Stimulated activated CD4-positive, alpha-beta T cell treated with anti-CD3 and anti-CD28 coated beads, TNF-alpha, amount 100 ng/mL, for 24 hours (primary cell): ENCODE data around the gene SWI5.

Experiments
- DNase-seq, 3 experiments: peaks; one replicate each; pipeline ENCODE4 v3.0.0-alpha.2; 2020; ENCODE audit warnings: low read depth in 3 of 3

SWI5 gene

GRCh38 chr9:128251732-128252100 is 24.4 kb upstream of the SWI5 start:
- no peak for DNase-seq

GRCh38 chr9:128252317-128253139 is 23.5 kb upstream of the SWI5 start:
- DNase-seq: no peak

- no peak for DNase-seq
Observed at GRCh38 chr9:128253140-128253990, 22.7 kb upstream of the SWI5 start.

DNA sequence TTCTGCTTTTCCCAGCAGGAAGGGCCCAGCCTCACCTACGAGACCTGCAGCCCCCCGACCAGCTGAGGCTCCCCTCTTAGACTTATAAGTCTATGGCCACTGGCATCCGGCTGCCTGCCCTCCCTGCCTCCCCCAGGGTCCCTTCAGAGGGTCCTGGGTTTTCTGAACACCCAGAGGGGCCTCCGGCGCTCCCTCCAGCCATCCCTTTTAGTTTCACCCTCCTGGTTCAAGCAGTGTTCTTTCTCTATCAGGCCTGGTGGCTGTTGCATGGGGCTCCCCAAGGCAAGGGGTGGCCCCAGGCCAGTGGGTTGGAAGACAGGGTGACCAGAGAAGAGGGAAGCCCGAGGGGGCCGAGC is 22.1 kb upstream of the SWI5 start:
- no peak for DNase-seq

DNA sequence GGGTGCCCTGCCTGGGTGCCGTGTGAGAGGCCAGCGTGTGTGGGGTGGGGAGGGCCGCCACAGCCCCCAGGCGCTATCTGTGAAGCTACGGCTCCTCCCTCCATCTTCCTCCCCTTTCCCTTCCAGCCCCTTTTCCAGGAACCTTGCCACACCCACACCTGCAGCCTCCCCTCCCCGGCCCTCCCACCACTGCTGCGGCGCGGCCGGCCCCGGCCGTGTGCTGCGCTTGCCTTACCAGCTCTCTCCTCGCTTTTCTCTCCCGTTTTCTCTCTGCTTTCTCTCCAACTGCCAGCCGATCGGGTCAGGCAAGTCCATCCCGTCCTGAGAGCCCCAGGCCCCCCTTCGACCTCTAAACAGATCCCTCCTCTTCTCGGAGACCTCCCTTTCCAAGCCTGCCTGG is 21.7 kb upstream of the SWI5 start:
- DNase-seq: no peak

DNA sequence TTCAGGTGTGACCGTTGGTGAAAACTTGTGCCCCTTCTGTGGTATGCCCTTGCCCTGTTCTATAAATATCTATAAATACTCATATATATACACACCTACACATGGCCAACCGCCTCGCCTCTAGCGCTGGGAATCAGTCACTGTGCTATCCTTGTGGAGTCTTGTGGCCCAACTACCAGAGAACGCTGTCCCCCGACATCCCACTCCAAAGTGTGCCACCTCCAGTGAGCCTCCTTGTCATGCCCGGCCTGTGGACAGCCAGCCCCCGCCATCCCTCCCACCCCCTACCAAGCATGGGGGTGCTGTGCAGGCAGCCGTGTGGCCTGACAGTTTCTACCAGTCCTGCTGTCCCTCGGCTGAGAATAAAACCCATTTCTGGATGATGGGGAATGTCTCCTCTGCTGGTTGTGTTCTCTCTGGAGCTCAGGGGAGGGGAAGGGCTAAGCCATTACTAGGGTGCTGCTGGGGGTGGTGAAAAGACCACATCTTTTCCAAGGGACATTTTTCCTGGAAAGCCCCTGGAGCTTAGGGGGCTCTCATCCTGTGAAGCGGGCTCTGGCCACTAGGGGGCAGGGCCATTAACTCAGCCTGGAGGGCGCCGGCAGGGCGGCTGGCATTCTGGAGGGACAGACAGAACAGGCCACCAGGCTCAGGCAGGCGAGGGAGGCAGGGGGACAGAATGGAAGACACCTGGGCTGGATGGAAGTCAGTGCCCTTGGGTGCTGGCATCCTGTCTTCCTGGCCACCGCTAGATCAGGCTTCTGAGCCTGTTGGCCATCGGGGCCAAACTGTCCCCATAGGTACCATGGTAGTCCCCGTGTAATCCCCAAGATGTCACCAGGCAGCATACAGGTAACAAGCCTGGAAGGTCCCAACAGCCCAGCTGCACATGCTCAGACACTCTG is 21.0 kb upstream of the SWI5 start:
- DNase-seq: peak in 2 of 3 experiments; percentile 24 to 42

DNA sequence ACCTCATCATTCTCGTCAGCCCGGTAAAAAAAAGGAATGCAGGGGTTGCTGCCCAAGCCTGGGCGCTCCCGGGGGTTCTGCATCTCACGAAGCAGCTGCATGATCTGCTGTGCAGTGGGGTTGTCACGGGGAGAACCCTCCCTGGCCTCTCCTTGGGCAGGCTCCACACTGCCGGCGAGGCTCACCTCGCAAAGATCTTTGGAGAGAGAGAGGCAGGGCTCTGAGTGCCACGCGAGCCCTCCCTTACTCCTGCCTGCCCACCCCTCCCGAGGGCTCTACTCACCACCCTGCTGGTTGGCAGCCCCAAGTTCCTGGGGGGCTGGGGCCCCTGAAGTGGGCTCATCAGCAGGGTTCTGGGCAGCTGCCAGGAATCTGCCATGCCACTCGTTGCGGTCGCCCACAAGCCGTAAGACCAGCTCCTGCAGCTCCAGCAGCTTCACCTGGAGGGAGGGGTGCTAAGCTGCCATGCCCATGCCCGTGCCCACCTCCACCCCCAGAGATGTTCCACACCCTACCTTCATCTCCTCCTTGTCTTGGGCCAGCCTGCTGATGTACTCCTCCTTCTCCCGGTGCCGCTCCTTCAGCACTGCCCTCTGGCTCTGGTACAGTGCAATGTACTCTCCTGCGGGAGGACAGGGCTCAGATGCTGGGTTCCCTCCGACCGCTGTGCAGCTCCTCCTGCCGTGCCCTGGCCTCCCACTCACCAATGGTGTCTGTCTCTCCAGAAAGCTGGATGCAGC is 18.8 kb upstream of the SWI5 start:
- DNase-seq: no peak

DNA sequence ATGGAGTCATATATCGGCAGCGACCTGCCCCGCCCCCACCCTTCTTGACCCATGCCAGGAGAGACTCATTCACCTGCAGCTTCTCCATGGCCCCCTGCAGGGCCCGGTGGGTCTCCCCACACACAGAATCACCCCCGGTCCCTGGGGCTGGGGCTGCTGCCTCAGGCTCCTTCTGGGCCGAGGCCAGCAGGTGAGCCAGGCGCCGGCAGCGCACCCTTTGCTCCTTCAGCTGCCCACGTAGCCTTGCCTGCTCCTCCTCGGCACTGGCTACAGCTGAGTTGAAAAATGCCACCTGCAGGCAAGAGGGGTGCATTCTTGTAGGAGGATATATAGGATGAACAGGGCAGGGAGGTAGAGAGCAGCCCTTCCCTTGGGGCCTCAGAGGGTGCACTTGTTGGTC is 18.2 kb upstream of the SWI5 start:
- DNase-seq: no peak

GRCh38 chr9:128258326-128258725 is 17.8 kb upstream of the SWI5 start:
- no peak for DNase-seq

DNA sequence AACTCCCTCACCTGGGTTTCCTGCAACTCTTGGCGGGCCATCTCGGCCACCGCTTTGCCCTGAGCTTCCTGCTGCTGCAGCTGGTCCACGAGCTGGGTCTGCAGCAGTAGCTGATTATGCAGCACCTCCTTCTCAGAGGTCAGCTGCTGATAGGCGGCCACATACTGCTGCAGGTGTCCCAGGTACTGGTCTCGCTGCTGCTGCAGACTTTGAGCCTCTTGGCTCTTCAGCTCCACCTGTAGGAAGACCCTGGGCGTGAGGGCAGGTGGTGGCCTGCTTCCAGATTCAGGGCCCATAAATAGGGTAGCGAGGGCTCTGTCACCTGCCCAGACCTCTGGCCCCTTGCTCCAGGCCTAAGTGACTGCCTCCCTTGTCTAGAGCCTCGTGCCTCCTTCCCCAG is 16.9 kb upstream of the SWI5 start:
- no peak for DNase-seq

- no peak for DNase-seq
Observed at GRCh38 chr9:128260340-128260739, 15.7 kb upstream of the SWI5 start.

GRCh38 chr9:128262687-128263086 is 13.4 kb upstream of the SWI5 start:
- DNase-seq: no peak

DNA sequence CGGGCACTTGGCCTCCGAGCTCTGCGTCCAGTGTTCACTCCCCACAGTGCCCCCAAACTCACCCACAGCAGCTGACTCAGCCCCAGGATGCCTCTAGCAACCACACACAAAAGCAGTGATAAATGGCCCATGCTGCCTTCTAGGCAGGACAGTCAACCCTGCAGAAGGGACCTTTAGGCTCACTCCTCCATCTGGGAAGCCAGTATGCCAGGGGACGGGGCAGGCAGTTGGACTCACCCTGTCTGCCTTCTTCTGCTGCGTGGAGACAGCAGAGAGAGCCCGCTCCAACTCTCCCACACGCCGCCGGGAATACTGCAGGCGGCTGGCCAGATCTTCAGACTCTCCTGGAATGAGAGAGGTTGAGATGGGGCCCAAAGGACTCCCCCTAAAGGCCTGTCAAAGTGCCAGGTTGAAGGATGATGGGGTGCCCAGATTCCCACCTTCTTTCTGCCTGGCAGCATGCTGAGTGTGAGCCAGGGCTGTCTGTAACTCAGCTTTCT is 10.7 kb upstream of the SWI5 start:
- no peak for DNase-seq

GRCh38 chr9:128266868-128267590 is 9.0 kb upstream of the SWI5 start:
- no peak for DNase-seq

- no peak for DNase-seq
Observed at GRCh38 chr9:128271112-128271511, 5.0 kb upstream of the SWI5 start.

- DNase-seq: no peak
Observed at GRCh38 chr9:128271512-128271911, 4.6 kb upstream of the SWI5 start.

DNA sequence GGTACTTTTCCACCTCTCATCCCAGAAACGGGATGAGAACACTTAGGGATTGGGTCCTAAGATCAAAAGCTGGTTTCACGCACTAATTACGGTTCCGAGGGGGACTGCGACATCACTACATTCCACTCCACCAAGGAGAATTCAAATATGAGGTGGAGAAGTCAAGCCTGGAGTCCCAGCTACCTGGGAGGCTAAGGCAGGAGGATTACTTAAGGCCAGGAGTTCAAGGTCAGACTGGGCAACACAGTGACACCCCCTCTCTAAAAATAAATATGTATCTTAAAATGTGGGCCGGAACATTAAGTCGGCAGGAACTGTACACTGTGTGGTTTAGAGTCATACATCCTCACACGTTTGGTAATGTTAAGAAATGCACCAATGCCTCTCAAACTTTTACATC is 1.8 kb upstream of the SWI5 start:
- no peak for DNase-seq

GRCh38 chr9:128275198-128276007 is 673 bp upstream of the SWI5 start, which contains the start of gene GOLGA2:
TSS of gene GOLGA2 (minus strand) at chr9:128276007. CDS start at chr9:128275976, 31 bp downstream.
- no peak for DNase-seq

- no peak for DNase-seq
Observed at GRCh38 chr9:128276574-128277270, 646 bp downstream of the SWI5 start.
